B cell (primary cell): ENCODE results near the gene MGAT4B. TPM values are rescaled to one million over a fixed set of nuclear protein-coding genes. Genes with fewer than 3 reads are reported as not detected.

Experiments
- ATAC-seq: fragments of 200-7000 bp; cut with Tn5 transposase; one replicate; pipeline ENCODE4 v1.10.0; 2021; ENCODE audit warnings: low read depth, mild to moderate bottlenecking, moderate number of reproducible peaks, moderate library complexity
- CTCF ChIA-PET: fragments of 350-600 bp; sonication (Branson Sonifier 250); formaldehyde crosslinking; loops from one replicate; lab custom pipeline; 2021; ENCODE audit warnings: antibody characterized with exemption, inconsistent platforms; lab: Charles Lee
- POLR2A ChIA-PET: fragments of 350-600 bp; sonication (Branson Sonifier 250); formaldehyde crosslinking; loops from one replicate; lab custom pipeline; 2021; ENCODE audit warnings: antibody characterized with exemption; lab: Charles Lee
- DNase-seq: peaks from one replicate; pipeline ENCODE4 v3.0.0; 2013
- H2AFZ ChIP-seq: 2 replicates; pipeline ENCODE4 v1.6.1; 2012; ENCODE audit warnings: mild to moderate bottlenecking, low read depth, low read length; ENCODE audit not compliant: insufficient read depth, poor library complexity, severe bottlenecking
- H3K27ac ChIP-seq, 2 donors: 1 replicate in 1 of 2; 2 replicates in 1 of 2; pipeline ENCODE4 v1.5.1; 2012 to 2013; ENCODE audit warnings: low read length in 2 of 2, mild to moderate bottlenecking in 2 of 2, moderate library complexity in 1 of 2
- H3K27me3 ChIP-seq, 4 experiments: fragments of 200-600 bp in 1 of 4; sonication (generic) in 1 of 4; replicated peaks in 1 of 4; 1 replicate in 2 of 4; 2 replicates in 2 of 4; pipeline versions ENCODE4 v1.6.1 to v1.7.0; 2013 to 2016; ENCODE audit warnings: low read length in 3 of 4, mild to moderate bottlenecking in 2 of 4, mixed read lengths in 1 of 4, moderate library complexity in 1 of 4; ENCODE audit not compliant: insufficient read depth in 4 of 4, control insufficient read depth in 3 of 4; ENCODE audit errors: control extremely low read depth in 1 of 4
- H3K36me3 ChIP-seq, 2 experiments: replicated peaks in 1 of 2; 1 replicate in 1 of 2; 2 replicates in 1 of 2; pipeline versions ENCODE4 v1.6.1 to v1.7.1; 2013; ENCODE audit warnings: low read length in 1 of 2; ENCODE audit not compliant: insufficient read depth in 2 of 2, control insufficient read depth in 1 of 2; ENCODE audit errors: control extremely low read depth in 1 of 2, extremely low read depth in 1 of 2
- H3K4me1 ChIP-seq, 2 donors: fragments of 200-600 bp in 1 of 2; sonication (generic) in 1 of 2; 1 replicate in 1 of 2; 2 replicates in 1 of 2; pipeline versions ENCODE4 v1.5.1 to v1.6.1; 2013 to 2017; ENCODE audit warnings: low read length in 2 of 2; ENCODE audit not compliant: control insufficient read depth in 2 of 2, insufficient read depth in 2 of 2
- H3K4me2 ChIP-seq: replicated peaks from 2 replicates; pipeline ENCODE3; 2012; ENCODE audit warnings: mild to moderate bottlenecking, low read depth, low read length; ENCODE audit not compliant: poor library complexity, severe bottlenecking
- H3K4me3 ChIP-seq, 5 experiments: fragments of 200-600 bp in 1 of 5; sonication (generic) in 1 of 5; 1 replicate in 3 of 5; 2 replicates in 2 of 5; pipeline versions ENCODE4 v1.5.1 to v1.7.0; 2011 to 2016; ENCODE audit warnings: low read length in 4 of 5, mild to moderate bottlenecking in 4 of 5, low read depth in 2 of 5, control low read depth in 1 of 5, moderate library complexity in 1 of 5; ENCODE audit not compliant: insufficient read depth in 1 of 5; ENCODE audit errors: control extremely low read depth in 1 of 5, extremely low read depth in 1 of 5
- H3K79me2 ChIP-seq: fragments of 200-600 bp; sonication (generic); one replicate; pipeline ENCODE4 v1.6.0; 2016; ENCODE audit warnings: low read length; ENCODE audit not compliant: control insufficient read depth, insufficient read depth
- H3K9ac ChIP-seq: fragments of 200-600 bp; sonication (generic); 2 replicates; pipeline ENCODE4 v1.6.1; 2017; ENCODE audit warnings: mild to moderate bottlenecking, low read length, moderate library complexity
- H3K9me3 ChIP-seq, 3 donors: one replicate each; pipeline versions ENCODE4 v1.6.1 to v1.7.1; 2013; ENCODE audit warnings: low read length in 2 of 3; ENCODE audit not compliant: control insufficient read depth in 2 of 3, insufficient read depth in 1 of 3; ENCODE audit errors: control extremely low read depth in 1 of 3
- H4K20me1 ChIP-seq: 2 replicates; pipeline ENCODE4 v1.6.0; 2012; ENCODE audit warnings: mild to moderate bottlenecking, low read length; ENCODE audit not compliant: insufficient read depth, control insufficient read depth, poor library complexity, severe bottlenecking
- H3K27ac Mint-ChIP-seq: one replicate; pipeline ENCODE4 v1.8.0; 2021; ENCODE audit warnings: mixed read lengths
- H3K27me3 Mint-ChIP-seq: one replicate; pipeline ENCODE4 v1.8.0; 2021; ENCODE audit warnings: mixed read lengths
- H3K4me1 Mint-ChIP-seq: one replicate; pipeline ENCODE4 v1.8.0; 2021; ENCODE audit warnings: mixed read lengths
- H3K4me3 Mint-ChIP-seq: one replicate; pipeline ENCODE4 v1.8.0; 2021; ENCODE audit warnings: mixed read lengths
- H3K9me3 Mint-ChIP-seq: one replicate; pipeline ENCODE4 v1.8.0; 2022; ENCODE audit warnings: mixed read lengths; ENCODE audit not compliant: insufficient read depth
- CTCF ChIP-seq: fragments of 200-600 bp; IDR thresholded peaks from one replicate; pipeline ENCODE4 v1.8.0; 2022; ENCODE audit warnings: antibody characterized with exemption, mild to moderate bottlenecking
- EZH2 ChIP-seq: IDR thresholded peaks from 2 replicates; pipeline ENCODE4 v1.6.1; 2012; ENCODE audit warnings: borderline replicate concordance, low read depth, mild to moderate bottlenecking, moderate library complexity, low read length; ENCODE audit not compliant: insufficient read depth, poor library complexity, severe bottlenecking
- WGBS: methylation state at CpG from one replicate; pipeline ENCODE4 v1.1.5; 2013; ENCODE audit warnings: missing lambda C conversion rate; ENCODE audit not compliant: insufficient coverage; 5-methylcytosine and 5-hydroxymethylcytosine counted together
- intact Hi-C: fragments of 100-400 bp; cut with micrococcal nuclease; formaldehyde crosslinking; loops from one replicate; pipeline ENCODE4 v1.10.0; 2022
- polyA plus RNA-seq: library from polyadenylated mRNA; depleted of rRNA; stranded (reverse); fragments of >200 nt; gene quantifications from 2 replicates; pipeline ENCODE4 v1.2.3, GENCODE V29; 2012
- total RNA-seq, 2 donors: library from RNA; stranded (reverse); fragments of 120-200 nt in 1 of 2; gene quantifications; 1 replicate in 1 of 2; 2 replicates in 1 of 2; pipeline versions ENCODE4 v1.2.3 to v1.2.4, GENCODE V29; 2013 to 2022

The MGAT4B gene
- total and polyA plus RNA-seq, 2 donors (not counting 1 experiment from before 2014, with no cell fraction given) = 105 to 165 TPM

- Histone ChIP-seq H4K20me1 (peaks cover 19% of the 10 kb centered on the region), H2AFZ (no peak overlapping the region), H3K4me2 (no peak overlapping the region), H3K9me3 (peaks cover 0 to 11% (median 0%) of the 10 kb centered on the region in 3 donors), H3K4me1 (peaks cover 3 to 8% of the 10 kb centered on the region in 2 donors), H3K27me3 (no peaks in the 10 kb centered on the region), H3K4me3 (no peak overlapping the region), H3K79me2 (no peaks in the 10 kb centered on the region), H3K27ac (no peak overlapping the region), H3K9ac (no peak overlapping the region), H3K36me3 (peaks cover 0 to 51% of the 10 kb centered on the region in 2 experiments)
- no peak overlapping the region for H3K4me3 Mint-ChIP-seq
- H3K27ac Mint-ChIP-seq = peak overlapping the region; percentile 15
- peaks cover 7% of the 10 kb centered on the region for H3K4me1 Mint-ChIP-seq
- TF ChIP-seq CTCF (no peak), EZH2 (no peak)
- DNase-seq (no peak), ATAC-seq (no peak)
- POLR2A ChIA-PET = interaction anchor here (1.0 kb wide), 1 partner anchor 18 kb away, joined by 3 read pairs; the partner anchor contains the start of gene MRNIP
- intact Hi-C loops = no loop called here
- CTCF ChIA-PET = no interaction called here
- H3K9me3 Mint-ChIP-seq = peaks cover 3% of the 10 kb centered on the region
- H3K27me3 Mint-ChIP-seq = no peaks in the 10 kb centered on the region
- WGBS = 98% methylated on average over 11 of the region's 11 CpGs
These were observed 33.7 kb upstream of the MGAT4B start for GRCh38 chr5:179840321-179840720.

GRCh38 chr5:179839328-179840256 lies 32.9 kb upstream of the MGAT4B start:
- H3K9me3 ChIP-seq = peaks cover 0 to 7% (median 0%) of the 10 kb centered on the region in 3 donors
- ATAC-seq (no peak), DNase-seq (no peak)
- H2AFZ ChIP-seq = no peak overlapping the region
- WGBS = 95% methylated on average over 9 of the region's 16 CpGs
- peaks cover 3 to 8% of the 10 kb centered on the region in 2 donors for H3K4me1 ChIP-seq
- Mint-ChIP-seq H3K4me1 (peaks cover 7% of the 10 kb centered on the region), H3K4me3 (no peak overlapping the region), H3K9me3 (no peaks in the 10 kb centered on the region), H3K27ac (no peak overlapping the region), H3K27me3 (no peaks in the 10 kb centered on the region)
- H3K4me3 ChIP-seq = no peak overlapping the region
- no peaks in the 10 kb centered on the region for H3K27me3 ChIP-seq
- H3K36me3 ChIP-seq = peaks cover 0 to 51% of the 10 kb centered on the region in 2 experiments
- TF ChIP-seq CTCF (no peak), EZH2 (no peak)
- no peak overlapping the region for H3K4me2 ChIP-seq
- ChIA-PET POLR2A (interaction anchor here (0.7 to 1.0 kb wide), 2 partner anchors 19 kb away, joined by 3 to 7 read pairs; partner anchors contain the start of gene MRNIP), CTCF (no interaction called here)
- no peaks in the 10 kb centered on the region for H3K79me2 ChIP-seq
- H3K27ac ChIP-seq = no peak overlapping the region
- no peak overlapping the region for H3K9ac ChIP-seq
- intact Hi-C loops = loop anchor here (5.0 kb wide), 1 partner anchor 37 kb away; no protein-coding TSS in a partner anchor
- H4K20me1 ChIP-seq = peaks cover 19% of the 10 kb centered on the region
